ENCODE results near the gene KCNA1.

Gene KCNA1

DNA sequence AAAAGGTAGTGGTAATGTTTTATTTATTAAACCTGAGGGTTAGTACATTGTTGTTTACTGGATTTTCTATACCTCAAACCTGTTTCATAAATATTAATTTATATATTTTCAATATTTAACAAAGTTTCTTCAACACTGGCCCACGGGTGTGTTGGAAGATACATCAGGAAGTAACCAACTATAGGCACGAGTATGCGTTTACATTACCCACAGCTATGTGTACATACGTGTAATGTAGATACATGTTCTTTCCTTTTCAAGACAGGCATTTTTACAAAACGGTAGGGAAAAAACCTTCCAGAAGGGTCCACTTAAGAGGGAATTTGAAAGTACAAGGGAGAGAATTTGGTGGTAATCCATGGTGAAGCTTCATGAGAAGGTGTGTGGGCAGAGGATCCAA, 17.8 kb upstream of the KCNA1 start:
- H4K20me1 ChIP-seq (ENCODE audit: insufficient read depth, low read length): no peaks in the 10 kb centered on the region
- H3K36me3 ChIP-seq (ENCODE audit: insufficient read depth, low read length): no peaks in the 10 kb centered on the region
- H3K9me3 ChIP-seq (ENCODE audit: low read length): no peaks in the 10 kb centered on the region
- H3F3A ChIP-seq (ENCODE audit: insufficient read depth, low read length): no peaks in the 10 kb centered on the region
- H3K27me3 ChIP-seq (ENCODE audit: insufficient read depth, low read length): peaks cover 3% of the 10 kb centered on the region; the same call in 1 of the 2 replicates
- H3K4me2 ChIP-seq (ENCODE audit: low read length): no peak overlapping the region
- no peaks in the 10 kb centered on the region for H3K9me2 ChIP-seq (ENCODE audit: low read depth, low read length)
- TF ChIP-seq, protein P1, sequence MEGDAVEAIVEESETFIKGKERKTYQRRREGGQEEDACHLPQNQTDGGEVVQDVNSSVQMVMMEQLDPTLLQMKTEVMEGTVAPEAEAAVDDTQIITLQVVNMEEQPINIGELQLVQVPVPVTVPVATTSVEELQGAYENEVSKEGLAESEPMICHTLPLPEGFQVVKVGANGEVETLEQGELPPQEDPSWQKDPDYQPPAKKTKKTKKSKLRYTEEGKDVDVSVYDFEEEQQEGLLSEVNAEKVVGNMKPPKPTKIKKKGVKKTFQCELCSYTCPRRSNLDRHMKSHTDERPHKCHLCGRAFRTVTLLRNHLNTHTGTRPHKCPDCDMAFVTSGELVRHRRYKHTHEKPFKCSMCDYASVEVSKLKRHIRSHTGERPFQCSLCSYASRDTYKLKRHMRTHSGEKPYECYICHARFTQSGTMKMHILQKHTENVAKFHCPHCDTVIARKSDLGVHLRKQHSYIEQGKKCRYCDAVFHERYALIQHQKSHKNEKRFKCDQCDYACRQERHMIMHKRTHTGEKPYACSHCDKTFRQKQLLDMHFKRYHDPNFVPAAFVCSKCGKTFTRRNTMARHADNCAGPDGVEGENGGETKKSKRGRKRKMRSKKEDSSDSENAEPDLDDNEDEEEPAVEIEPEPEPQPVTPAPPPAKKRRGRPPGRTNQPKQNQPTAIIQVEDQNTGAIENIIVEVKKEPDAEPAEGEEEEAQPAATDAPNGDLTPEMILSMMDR (IDR thresholded peaks at IDR 0.05; ENCODE audit: low read length): no peak
- no peak for TF ChIP-seq EZH2 (IDR thresholded peaks at IDR 0.05; ENCODE audit: borderline replicate concordance, low read length)
- H3K79me2 ChIP-seq (ENCODE audit: insufficient read depth, low read length): no peaks in the 10 kb centered on the region
- no peak overlapping the region for H3K9ac ChIP-seq (ENCODE audit: low read length)
- no peak overlapping the region for H3K27ac ChIP-seq (ENCODE audit: low read depth, low read length, poor library complexity, severe bottlenecking)
- no peak overlapping the region for H3K4me3 ChIP-seq (ENCODE audit: low read depth, low read length, poor library complexity, severe bottlenecking)
- H3K4me1 ChIP-seq (ENCODE audit: insufficient read depth, low read length, severe bottlenecking): no peaks in the 10 kb centered on the region
- H2AFZ ChIP-seq (ENCODE audit: low read length): no peak overlapping the region

DNA sequence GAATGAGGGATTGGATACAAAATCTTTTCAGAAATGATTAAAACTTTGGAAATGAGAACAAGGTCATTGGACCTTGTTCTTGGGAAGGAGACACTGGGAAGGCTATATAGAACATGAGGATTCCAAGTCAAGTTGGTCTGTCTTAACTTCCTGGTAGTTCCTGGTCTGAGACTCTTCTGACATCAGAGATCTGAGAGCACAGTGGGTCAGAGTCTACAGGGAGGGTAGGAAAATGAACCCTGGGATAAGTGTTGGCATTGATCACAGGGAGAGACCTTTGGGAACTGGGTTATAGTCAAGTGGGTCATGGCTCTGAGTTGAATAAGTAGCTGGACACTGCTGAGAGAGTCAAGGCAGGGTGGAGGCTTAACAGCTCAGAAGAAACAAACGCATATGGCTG, 17.3 kb upstream of the KCNA1 start:
- Histone ChIP-seq H3K27me3 (ENCODE audit: insufficient read depth, low read length) (peaks cover 3% of the 10 kb centered on the region; the same call in 1 of the 2 replicates), H3K4me1 (ENCODE audit: insufficient read depth, low read length, severe bottlenecking) (no peaks in the 10 kb centered on the region), H3K9me3 (ENCODE audit: low read length) (no peaks in the 10 kb centered on the region), H3K4me3 (ENCODE audit: low read depth, low read length, poor library complexity, severe bottlenecking) (no peak overlapping the region), H4K20me1 (ENCODE audit: insufficient read depth, low read length) (no peaks in the 10 kb centered on the region), H3K79me2 (ENCODE audit: insufficient read depth, low read length) (no peaks in the 10 kb centered on the region), H3K36me3 (ENCODE audit: insufficient read depth, low read length) (no peaks in the 10 kb centered on the region), H3F3A (ENCODE audit: insufficient read depth, low read length) (no peaks in the 10 kb centered on the region), H3K4me2 (ENCODE audit: low read length) (no peak overlapping the region), H2AFZ (ENCODE audit: low read length) (no peak overlapping the region), H3K27ac (ENCODE audit: low read depth, low read length, poor library complexity, severe bottlenecking) (no peak overlapping the region), H3K9me2 (ENCODE audit: low read depth, low read length) (no peaks in the 10 kb centered on the region), H3K9ac (ENCODE audit: low read length) (no peak overlapping the region)
- no peak for TF ChIP-seq EZH2 (IDR thresholded peaks at IDR 0.05; ENCODE audit: borderline replicate concordance, low read length)
- TF ChIP-seq, protein P1 (IDR thresholded peaks at IDR 0.05; ENCODE audit: low read length): no peak

DNA sequence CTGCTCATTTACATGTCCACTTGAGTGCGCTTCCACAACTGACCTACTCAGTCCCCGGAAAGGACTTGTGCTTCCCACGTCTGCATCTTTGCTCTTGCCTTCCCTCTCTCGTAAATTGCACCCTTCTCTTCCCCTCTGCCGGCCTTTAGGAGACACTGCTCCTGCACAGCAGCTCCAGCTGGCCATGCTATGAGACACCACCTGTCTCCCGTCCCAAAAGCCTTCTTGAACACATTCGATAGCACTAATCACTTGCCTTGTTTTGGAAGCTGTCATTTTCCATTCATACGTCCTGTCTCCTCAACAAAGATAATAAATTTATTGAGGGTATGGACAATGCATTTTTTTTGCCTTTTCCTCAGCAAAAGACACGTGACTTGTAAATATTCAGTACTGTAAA, 15.7 kb upstream of the KCNA1 start:
- Histone ChIP-seq H3F3A (ENCODE audit: insufficient read depth, low read length) (no peaks in the 10 kb centered on the region), H3K4me3 (ENCODE audit: low read depth, low read length, poor library complexity, severe bottlenecking) (no peak overlapping the region), H3K79me2 (ENCODE audit: insufficient read depth, low read length) (no peaks in the 10 kb centered on the region), H2AFZ (ENCODE audit: low read length) (no peak overlapping the region), H3K27me3 (ENCODE audit: insufficient read depth, low read length) (peaks cover 3% of the 10 kb centered on the region; the same call in 1 of the 2 replicates), H3K9me3 (ENCODE audit: low read length) (no peaks in the 10 kb centered on the region), H3K4me1 (ENCODE audit: insufficient read depth, low read length, severe bottlenecking) (no peaks in the 10 kb centered on the region), H3K9ac (ENCODE audit: low read length) (no peak overlapping the region), H3K27ac (ENCODE audit: low read depth, low read length, poor library complexity, severe bottlenecking) (no peak overlapping the region), H3K36me3 (ENCODE audit: insufficient read depth, low read length) (no peaks in the 10 kb centered on the region), H3K4me2 (ENCODE audit: low read length) (no peak overlapping the region), H3K9me2 (ENCODE audit: low read depth, low read length) (no peaks in the 10 kb centered on the region), H4K20me1 (ENCODE audit: insufficient read depth, low read length) (no peaks in the 10 kb centered on the region)
- TF ChIP-seq EZH2 (IDR thresholded peaks at IDR 0.05; ENCODE audit: borderline replicate concordance, low read length): no peak
- TF ChIP-seq, protein P1 (IDR thresholded peaks at IDR 0.05; ENCODE audit: low read length): no peak

Measured in OCI-LY1 (cell line).